ENCODE results near the gene CERS4.

DNA sequence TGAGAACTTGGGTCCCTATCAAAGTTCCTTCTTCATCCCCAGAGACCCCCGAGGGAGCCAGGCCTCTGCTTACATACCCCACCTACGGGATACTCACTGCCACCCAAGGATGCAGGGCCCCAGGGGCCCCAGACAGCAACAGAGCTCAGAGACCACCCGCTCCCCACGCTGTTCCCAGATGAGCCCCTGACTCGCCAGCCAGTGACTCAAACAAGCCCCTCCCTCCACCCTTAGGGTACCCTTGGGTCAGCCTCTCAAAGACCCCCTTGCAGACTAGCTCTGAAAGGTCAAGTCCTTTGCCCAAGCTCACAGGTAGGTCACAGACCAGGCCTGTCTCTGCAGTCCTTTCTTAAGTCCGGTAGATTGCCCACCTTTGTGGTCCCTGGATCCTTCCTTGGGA, 53.3 kb downstream of the CERS4 start:
- TF ChIP-seq POLR2A (IDR thresholded peaks at IDR 0.05) (no peak), EP300 (IDR thresholded peaks at IDR 0.05) (no peak)

Measured in tibial nerve (tissue), 3 donors.